IPS DF 4.7 (cell line): ENCODE data around the gene ZBTB46.

Experiments
- DNase-seq: peaks from one replicate; pipeline ENCODE4 v3.0.0-alpha.2; 2013; ENCODE audit warnings: low spot score; ENCODE audit errors: extremely low read depth

The ZBTB46 gene

DNA sequence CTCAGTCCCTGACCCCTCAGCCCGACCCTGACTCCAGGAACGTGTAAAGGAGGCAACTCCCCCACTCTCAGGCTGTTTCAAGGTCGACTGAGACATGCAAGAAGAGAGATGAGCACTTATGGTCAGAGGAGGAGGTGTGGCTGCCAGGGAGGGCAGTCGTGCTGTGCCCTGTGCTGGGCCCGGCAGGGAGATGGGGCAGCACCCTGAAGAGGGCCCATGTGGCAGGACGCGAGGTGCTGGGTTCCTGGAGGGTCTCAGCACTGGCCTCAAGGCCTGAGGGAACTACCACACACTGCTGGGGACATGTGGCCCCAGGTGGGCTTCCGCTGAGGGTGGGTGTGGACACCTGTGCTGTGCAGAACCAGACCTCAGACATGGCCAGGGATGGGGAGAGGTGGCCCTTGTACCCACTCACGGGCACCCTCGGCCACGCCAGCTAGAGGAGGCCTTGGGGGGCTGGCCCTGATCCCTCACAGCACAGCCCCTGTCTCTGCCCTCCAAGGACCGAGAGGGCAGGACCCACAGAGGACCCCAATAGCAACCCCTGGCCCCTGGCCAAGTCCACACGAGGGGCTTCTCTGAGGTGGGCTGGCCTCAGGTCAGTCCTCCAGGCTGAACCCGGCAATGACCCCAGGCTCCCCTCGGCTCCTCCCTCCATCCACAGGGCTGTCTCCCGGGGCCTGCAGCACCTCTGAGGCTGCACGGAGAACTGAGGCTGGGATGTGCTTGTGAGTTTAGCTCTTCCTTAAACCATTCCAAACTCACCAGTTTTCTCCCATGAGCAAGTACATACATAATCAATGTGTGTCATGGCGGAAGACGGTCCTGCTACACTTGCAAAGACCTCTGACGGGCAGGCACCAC, 82.8 kb downstream of the ZBTB46 start:
- DNase-seq, result no peak

DNA sequence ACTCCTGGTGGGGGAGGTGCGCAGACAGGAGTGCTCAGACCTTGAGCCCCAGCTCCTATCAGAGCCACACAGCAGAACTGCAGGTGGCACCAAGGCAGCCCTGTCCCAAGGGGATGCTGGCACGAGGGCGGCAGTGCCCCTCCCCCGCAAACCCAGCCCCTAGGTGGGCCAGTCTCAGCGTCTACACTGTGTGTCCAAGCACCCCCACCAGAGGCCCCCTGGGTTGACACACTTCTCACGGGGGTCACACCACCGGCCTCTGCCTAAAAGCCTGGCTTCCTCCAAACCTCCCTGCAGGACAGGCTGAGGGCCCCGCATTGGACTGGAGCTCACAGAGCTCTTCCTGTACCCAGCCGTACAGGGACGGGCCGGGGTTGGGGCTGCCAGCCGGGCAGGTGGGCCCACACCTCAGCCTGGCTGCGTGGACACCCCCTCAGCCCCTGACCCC, 83.4 kb downstream of the ZBTB46 start:
- no peak for DNase-seq

DNA sequence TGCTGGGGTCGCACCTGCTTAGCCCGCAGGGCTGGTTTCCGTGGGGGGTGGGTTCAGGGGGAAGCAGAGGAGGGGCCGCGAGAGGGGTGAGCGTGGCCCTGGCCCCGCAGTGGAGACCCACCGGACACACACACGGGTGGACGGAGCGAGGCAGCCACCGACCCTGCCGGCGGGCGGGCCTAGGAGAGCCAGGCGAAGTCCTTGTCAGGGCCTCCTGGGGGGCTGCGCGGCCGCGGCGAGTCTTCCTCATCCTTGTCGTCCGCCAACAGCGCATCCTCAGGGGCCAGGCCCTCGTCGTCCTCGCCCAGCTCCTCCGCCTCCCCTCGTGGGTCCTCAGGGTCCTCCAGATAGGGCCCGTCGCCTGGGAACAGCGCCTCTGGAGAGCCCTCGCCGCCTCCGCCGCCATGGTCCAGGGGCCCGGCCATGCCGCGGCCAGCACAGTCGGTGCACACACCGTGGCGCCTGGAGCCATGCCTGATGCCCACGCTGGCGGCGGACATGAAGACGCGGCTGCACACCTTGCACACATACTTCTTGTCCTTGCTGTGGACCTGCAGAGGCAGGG, 84.2 kb downstream of the ZBTB46 start:
- DNase-seq, result no peak

DNA sequence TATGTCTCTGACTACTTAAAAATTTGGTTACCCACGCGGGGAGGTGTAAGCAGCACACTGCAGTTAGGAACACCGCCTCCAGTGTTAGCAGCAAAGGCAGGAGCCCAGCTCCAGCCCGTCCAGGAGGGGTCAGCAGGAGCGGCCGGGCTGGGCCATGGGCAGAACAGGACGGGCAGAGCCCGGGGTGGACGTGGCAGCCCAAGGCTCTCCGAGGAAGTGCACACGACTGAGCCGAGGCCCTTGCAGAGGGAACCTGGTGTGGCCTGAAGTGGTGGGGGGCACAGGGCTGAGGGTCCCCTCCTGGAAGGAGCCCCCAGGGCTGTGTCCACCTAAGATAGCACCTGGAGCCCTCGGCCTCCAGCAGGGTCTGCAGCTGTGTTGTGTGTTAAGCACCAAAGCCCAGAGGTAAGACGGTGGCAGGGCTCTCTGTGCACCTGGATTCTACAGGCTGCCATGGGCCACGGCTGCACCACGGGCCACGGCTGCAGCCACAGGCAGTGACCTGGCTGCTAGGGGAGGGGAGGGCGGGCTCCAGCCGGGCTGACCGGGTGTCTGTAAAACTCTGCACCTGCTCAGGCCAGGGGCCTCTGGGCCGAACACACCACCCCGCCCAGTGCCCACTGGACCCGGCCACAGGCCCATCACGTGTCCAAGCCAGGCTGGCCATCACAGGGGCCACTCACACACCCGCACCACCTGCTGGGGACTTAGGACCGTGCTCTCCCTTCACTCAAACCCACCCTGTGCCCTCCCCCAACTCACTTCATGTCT, 84.9 kb downstream of the ZBTB46 start:
- DNase-seq, result no peak

DNA sequence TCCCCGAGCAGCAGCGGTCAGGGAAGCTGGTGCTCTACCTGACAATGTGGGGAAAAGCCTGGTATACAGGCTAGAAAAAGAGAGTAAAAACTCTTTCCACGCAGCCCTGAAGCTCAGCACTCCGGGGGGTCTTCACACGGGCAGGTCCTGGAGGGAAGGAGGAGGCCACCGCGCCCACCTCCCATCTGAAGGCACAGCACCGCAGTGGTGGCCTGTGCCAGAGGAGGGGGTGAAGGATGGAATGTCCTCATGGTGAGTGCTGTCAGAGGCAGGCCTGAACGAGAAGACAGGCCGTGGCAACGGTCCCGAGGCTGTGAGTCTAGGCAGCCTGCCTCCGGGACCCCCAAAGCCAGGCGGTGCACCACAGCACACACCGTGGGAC, 85.6 kb downstream of the ZBTB46 start:
- DNase-seq, result no peak

DNA sequence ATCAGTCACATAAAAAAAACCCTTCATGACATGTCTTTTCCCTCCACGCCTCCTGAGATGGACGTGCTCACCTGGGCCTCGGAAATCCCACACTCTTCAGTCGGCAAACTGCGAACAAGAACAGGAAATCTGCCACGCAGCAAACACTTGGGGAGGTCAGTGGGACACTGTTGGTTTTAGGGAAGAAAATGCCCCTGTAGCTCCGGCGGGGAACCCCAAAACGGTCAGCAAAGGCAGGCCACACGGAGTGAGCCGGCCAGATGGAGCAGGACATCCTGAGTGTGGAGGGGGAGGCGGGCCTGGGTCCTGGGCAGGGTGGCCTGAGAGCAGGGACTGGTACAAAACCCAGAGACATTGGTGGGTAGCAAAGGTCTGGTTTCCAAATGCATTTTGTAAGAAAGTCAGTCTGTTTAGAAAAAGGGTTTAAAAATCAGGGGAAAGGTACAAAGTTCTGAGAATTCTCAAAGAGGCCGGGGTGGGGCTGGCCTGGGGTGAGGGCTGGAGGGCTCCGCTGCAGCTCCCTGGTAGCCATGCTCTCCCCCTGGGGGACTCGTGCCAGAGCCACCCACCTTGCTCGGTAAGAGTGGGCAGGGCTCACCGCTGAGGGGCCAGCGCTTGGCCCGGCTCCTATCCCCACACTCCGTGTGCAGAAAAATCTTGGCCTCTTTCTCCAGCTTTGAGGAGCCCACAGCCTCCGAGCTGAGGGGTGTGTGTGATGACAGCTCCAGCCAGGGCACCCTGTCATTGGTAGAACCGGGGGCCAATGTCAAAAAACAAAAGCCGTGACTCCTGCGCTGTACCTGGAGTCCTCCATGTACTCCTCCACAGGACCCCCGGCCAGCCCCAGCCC, 86.3 kb downstream of the ZBTB46 start:
- no peak for DNase-seq

DNA sequence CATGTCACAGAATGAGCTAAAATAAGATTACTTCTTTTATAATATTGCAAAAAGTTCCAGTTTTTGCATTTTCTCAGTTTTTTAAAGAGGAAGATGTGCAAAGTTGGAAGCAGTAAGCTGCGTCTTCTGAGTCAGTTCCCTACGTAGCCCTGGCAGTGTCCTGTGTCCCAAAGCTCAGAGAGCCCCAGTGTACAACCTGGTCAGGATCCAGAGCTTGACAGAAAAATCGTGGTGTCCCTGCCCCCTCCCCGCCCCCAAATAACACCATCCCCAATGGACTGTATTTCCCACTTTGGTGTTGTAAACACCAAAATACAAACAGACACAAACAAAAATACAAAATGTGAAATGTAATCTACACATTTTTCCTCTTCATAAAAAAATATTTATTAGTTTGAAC, 86.9 kb downstream of the ZBTB46 start:
- no peak for DNase-seq

DNA sequence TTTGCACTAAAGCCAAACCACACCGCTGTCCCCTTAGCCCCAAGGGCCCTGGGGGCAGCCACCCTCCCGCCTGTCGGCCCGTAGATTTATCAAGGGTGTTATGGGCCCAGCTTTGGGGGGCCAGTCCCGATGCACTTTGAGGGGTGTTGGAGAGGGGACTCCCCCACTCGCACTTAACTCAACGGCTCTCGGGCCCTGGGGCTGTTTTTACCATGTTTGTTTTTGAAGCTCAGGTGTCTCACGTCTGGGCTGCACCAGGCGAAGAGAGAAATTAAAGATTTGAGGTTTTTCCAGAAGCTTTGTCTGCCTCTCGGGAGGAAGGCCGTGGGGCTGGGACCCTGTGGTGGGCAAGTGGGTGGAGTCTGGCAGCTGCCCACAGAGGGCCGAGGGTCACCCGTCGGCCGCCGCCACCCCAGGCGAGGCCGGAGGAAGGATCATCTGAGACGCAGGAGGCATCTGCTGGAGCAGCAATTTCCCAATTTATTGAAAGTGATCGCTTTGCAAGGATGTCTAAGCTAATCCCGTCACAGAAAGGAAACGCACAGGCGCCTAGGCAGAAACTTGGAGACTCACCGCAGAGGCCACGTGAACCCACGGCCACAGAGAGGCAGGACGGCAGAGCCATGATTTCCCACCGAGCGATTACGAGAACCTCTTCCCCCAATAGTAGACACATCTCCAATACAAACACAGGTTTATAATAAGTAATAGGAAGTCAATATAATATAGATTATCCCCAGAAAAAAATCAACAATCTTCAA, 87.7 kb downstream of the ZBTB46 start:
- no peak for DNase-seq

DNA sequence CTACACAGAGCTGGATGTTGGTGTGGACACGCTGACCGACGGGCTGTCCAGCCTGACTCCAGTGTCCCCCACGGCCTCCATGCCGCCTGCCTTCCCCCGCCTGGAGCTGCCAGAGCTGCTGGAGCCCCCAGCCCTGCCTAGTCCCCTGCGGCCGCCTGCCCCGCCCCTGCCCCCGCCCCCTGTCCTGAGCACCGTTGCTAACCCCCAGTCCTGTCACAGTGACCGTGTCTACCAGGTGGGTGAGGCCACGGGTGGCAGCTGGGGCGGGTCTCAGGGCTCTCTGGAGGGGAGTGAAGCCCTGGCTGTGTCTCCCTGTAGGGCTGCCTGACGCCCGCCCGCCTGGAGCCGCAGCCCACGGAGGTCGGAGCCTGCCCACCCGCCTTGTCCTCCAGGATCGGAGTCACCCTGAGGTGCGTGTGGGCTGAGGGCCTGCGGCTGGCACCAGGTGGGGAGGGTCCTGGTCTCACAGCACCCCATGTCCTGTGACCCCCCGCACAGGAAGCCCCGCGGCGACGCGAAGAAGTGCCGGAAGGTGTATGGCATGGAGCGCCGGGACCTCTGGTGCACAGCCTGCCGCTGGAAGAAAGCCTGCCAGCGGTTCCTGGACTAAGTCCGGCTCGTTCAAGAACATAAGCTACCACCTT, 88.6 kb downstream of the ZBTB46 start:
- no peak for DNase-seq

DNA sequence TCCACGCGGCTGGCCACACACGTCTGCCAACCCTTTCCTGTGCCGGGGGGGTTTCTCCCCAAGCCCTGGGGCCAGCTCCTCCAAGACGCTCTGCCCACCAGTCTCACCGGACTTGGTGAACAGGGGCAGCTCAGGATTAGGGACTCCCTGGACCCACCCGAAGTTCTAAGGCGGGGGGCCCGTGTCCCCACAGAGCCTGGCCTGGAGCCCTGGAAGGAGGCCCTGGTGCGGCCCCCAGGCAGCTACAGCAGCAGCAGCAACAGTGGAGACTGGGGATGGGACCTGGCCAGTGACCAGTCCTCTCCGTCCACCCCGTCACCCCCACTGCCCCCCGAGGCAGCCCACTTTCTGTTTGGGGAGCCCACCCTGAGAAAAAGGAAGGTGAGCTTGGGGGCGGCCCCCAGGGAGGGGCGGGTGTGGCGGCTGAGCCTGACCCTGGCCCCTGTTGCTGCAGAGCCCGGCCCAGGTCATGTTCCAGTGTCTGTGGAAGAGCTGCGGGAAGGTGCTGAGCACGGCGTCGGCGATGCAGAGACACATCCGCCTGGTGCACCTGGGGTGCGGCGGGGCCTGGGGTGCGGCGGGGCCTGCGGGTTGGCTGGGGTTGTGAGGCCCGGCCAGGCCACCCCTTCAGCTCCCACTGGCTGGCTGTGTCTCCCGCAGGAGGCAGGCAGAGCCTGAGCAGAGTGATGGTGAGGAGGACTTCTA, 89.2 kb downstream of the ZBTB46 start:
- DNase-seq, result no peak

DNA sequence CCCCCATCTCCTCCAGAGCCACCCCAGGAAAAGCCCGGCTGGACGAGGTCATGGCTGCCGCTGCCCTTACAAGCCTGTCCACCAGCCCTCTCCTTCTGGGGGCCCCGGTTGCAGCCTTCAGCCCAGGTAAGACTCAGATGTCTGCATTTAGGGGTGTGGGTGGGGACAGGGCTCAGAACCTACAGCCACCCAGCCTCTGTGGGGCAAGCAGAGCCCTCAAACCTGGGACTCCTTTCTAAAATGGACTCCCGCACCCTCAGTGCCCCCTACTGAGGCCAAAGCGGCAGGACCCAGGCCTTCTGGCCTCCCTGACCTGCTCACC, 89.7 kb downstream of the ZBTB46 start:
- no peak for DNase-seq

DNA sequence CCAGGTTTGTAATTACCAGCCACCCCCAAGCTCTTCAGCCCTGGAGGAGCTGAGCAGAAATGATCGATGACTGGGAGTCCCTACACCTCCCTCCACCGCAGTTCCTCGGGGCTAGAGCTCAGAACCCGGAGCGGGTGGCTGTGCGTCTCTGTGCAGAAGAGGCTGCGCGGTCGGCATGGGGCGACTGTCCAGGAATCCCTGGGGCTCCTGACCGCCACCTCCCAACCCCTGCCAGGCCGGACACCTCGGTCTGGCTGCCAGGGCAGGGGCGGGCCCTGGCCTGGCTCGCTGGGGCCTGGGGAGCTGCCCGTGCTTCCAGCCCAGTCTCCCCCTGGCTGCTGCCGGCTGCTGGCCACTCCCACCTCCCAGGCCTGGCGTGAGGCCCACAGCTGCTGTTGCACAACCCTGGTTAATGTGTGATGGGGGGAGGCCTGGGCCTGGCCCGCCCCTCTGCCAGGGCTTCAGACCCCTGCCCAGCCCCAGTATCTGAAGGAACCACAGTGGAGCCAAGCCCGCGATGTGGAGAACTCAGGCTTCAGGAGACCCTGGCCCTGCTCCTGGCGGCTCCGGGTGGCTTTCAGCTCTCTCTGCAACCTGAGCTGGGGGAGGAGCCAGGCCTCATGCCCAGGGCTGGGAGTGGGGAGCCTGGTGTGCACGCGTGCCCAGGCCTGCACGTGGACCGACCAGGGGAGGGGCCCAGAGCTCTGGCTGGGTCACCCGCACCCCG, 90.3 kb downstream of the ZBTB46 start:
- DNase-seq, result no peak

DNA sequence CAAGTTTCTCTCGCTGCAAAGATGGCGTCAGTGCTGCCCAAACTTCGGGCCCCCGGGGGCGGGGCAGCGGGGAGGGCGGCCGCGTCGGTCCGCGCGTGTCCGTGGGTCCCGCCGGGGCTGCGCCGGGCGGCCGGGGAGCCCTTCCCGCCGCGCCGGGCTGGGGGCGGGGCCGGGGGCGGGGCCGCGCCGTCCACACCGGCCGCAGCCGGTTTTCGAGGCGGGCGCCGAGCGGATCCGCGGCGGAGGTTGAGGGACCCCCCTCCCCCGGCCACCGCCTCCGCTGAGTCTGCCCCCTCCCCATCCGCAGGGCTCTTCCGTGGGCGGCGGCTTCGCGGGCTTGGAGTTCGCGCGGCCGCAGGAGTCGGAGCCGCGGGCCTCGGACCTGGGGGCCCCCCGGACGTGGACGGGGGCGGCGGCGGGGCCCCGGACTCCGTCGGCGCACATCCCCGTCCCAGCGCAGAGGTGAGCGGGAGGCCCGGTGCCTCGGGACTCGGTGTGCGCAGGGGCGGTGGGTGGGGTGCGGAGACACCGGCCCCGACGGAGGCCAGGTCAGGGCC, 90.9 kb downstream of the ZBTB46 start:
- no peak for DNase-seq

DNA sequence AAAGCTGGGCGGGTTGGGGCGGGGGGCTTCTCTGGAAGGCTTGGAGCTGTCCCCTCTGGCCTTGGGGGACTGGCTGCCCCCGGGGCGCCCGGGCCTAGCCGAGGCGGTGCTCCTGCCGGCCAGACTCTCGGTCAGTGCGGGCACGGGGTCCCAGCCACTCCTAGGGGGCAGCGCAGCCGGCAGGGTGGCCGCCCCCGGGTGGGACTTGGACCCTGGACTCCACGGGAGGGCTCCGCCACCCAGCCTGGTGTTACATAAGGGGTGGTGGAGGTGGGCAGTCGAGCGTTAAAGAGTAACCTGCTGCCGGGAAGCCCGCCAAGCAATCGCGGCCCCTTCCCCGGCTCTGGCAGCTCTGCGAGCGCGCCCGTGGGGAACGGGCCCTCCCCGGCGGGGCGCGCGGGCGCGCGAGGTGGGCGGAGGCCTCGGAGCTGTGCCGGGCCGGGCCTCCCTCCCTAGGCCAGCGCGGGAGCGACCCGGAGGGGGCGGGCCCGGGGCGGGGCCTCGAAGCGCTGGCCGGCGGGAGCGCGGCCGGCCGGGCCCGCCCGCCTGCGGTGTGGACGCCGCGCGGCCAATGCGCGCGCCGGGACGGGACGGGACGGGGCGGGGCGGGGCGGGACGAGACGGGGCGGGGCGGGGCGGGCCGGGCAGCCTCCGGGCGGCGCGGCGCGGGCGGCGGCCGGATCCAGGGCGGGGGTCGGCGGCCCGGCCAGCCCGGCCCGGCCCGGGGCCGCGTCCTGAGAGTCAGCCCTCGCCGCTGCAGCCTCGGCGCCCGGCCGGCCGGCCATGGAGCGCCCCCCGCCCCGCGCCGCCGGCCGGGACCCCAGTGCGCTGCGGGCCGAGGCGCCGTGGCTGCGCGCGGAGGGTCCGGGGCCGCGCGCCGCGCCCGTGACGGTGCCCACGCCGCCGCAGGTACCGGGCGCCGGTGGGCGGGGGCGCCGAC, 91.7 kb downstream of the ZBTB46 start, which contains the start of gene SLC2A4RG:
SLC2A4RG (plus strand) TSS at position 647 of the 940 bp plus-strand sequence; CDS start at position 784, 137 bp downstream.
- DNase-seq, result no peak

DNA sequence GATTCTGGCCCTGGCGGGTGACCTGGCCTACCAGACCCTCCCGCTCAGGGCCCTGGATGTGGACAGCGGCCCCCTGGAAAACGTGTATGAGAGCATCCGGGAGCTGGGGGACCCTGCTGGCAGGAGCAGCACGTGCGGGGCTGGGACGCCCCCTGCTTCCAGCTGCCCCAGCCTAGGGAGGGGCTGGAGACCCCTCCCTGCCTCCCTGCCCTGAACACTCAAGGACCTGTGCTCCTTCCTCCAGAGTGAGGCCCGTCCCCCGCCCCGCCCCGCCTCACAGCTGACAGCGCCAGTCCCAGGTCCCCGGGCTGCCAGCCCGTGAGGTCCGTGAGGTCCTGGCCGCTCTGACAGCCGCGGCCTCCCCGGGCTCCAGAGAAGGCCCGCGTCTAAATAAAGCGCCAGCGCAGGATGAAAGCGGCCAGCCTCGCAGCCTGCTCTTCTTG, 92.4 kb downstream of the ZBTB46 start:
- DNase-seq, result no peak

DNA sequence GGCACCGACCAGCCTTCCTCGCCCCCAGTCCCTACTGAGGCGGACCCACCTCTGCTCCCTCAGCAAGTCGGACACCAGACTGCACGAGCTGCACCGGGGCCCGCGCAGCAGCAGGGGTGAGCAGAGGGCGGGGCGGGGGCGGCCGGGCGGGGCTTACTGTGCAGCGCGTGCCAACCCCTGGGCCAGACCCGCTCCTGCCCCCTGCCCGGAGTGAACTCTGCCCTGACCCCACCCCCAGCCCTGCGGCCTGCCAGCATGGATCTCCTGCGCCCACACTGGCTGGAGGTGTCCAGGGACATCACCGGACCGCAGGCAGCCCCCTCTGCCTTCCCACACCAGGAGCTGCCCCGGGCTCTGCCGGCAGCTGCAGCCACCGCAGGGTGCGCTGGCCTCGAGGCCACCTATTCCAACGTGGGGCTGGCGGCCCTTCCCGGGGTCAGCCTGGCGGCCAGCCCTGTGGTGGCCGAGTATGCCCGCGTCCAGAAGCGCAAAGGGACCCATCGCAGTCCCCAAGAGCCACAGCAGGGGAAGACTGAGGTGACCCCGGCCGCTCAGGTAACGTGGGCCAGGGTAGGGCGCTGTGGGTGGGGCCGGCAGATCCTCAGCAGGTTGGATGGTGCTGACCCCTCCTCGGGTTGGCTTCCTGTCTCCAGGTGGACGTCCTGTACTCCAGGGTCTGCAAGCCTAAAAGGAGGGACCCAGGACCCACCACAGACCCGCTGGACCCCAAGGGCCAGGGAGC, 92.9 kb downstream of the ZBTB46 start:
- no peak for DNase-seq

DNA sequence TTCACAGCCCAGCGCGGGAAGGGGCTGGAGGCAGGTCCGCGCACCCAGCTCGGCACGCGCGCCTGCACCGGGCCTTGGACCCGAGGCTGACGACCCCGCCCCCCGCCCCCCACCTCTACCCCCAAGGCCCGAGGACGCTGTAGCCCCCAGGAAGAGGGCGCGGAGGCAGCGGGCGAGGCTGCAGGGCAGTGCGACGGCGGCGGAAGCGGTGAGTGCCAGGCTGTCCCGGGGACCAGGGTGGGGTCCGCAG, 93.4 kb downstream of the ZBTB46 start:
- DNase-seq, result no peak
